Trophoblast cell (in vitro differentiated cells and primary cell): ENCODE measurements around the gene WDR5B.
A peak's percentile ranks its signal among the peaks of the same experiment; 100 is the strongest.

Experiments used
- DNase-seq, 2 donors: peaks; one replicate each; pipeline ENCODE4 v3.0.0-alpha.2; 2016
- H2AFZ ChIP-seq: 2 replicates; pipeline ENCODE4 v1.6.1; 2013; ENCODE audit warnings: low read length, moderate library complexity, mild to moderate bottlenecking; ENCODE audit not compliant: insufficient read depth, poor library complexity
- H2AK5ac ChIP-seq: 2 replicates; pipeline ENCODE4 v1.6.1; 2013; ENCODE audit warnings: mild to moderate bottlenecking, low read length
- H2BK120ac ChIP-seq: 2 replicates; pipeline ENCODE4 v1.6.1; 2013; ENCODE audit warnings: low read length, mild to moderate bottlenecking, moderate library complexity; ENCODE audit not compliant: insufficient read depth, poor library complexity
- H2BK12ac ChIP-seq: 2 replicates; pipeline ENCODE4 v1.6.1; 2013; ENCODE audit warnings: mild to moderate bottlenecking, low read length, moderate library complexity
- H2BK5ac ChIP-seq: 2 replicates; pipeline ENCODE4 v1.6.1; 2013; ENCODE audit warnings: low read length, low read depth, moderate library complexity, mild to moderate bottlenecking; ENCODE audit not compliant: poor library complexity
- H3K14ac ChIP-seq: 2 replicates; pipeline ENCODE4 v1.6.1; 2013; ENCODE audit warnings: mild to moderate bottlenecking, low read length
- H3K18ac ChIP-seq: 2 replicates; pipeline ENCODE4 v1.6.1; 2013; ENCODE audit warnings: mild to moderate bottlenecking, low read length
- H3K23ac ChIP-seq: 2 replicates; pipeline ENCODE4 v1.6.1; 2013; ENCODE audit warnings: low read length
- H3K27ac ChIP-seq: 2 replicates; pipeline ENCODE4 v1.5.1; 2013; ENCODE audit warnings: low read depth, mild to moderate bottlenecking, inconsistent platforms, low read length, moderate library complexity
- H3K27me3 ChIP-seq: 2 replicates; pipeline ENCODE4 v1.6.1; 2013; ENCODE audit warnings: inconsistent platforms, mild to moderate bottlenecking, low read length, moderate library complexity; ENCODE audit not compliant: insufficient read depth
- H3K36me3 ChIP-seq, 2 experiments: 1 replicate in 1 of 2; 2 replicates in 1 of 2; pipeline ENCODE4 v1.6.1; 2013; ENCODE audit warnings: low read length in 2 of 2, mild to moderate bottlenecking in 2 of 2, moderate library complexity in 1 of 2; ENCODE audit not compliant: insufficient read depth in 2 of 2, control insufficient read depth in 1 of 2
- H3K4ac ChIP-seq: 2 replicates; pipeline ENCODE4 v1.6.1; 2013; ENCODE audit warnings: low read depth, mild to moderate bottlenecking, low read length, moderate library complexity
- H3K4me1 ChIP-seq, 2 experiments: 1 replicate in 1 of 2; 2 replicates in 1 of 2; pipeline ENCODE4 v1.6.1; 2013; ENCODE audit warnings: low read length in 2 of 2, mild to moderate bottlenecking in 2 of 2, moderate library complexity in 1 of 2; ENCODE audit not compliant: insufficient read depth in 2 of 2, control insufficient read depth in 1 of 2
- H3K4me2 ChIP-seq: 2 replicates; pipeline ENCODE4 v1.6.1; 2013; ENCODE audit warnings: inconsistent platforms, mild to moderate bottlenecking, low read length, moderate library complexity
- H3K4me3 ChIP-seq: 2 replicates; pipeline ENCODE4 v1.5.1; 2013; ENCODE audit warnings: mild to moderate bottlenecking, low read depth, low read length, inconsistent platforms
- H3K79me1 ChIP-seq: one replicate; pipeline ENCODE4 v1.6.1; 2013; ENCODE audit warnings: low read length
- H3K79me2 ChIP-seq: 2 replicates; pipeline ENCODE4 v1.6.1; 2013; ENCODE audit warnings: low read length, mild to moderate bottlenecking; ENCODE audit not compliant: control insufficient read depth, insufficient read depth, poor library complexity
- H3K9ac ChIP-seq: 2 replicates; pipeline ENCODE4 v1.6.1; 2013; ENCODE audit warnings: mild to moderate bottlenecking, low read length
- H3K9me3 ChIP-seq: 2 replicates; pipeline ENCODE4 v1.6.1; 2013; ENCODE audit warnings: low read depth, mild to moderate bottlenecking, control low read depth, inconsistent platforms, low read length; ENCODE audit not compliant: insufficient read depth
- H4K12ac ChIP-seq: 2 replicates; pipeline ENCODE4 v1.6.1; 2013; ENCODE audit warnings: low read depth, mild to moderate bottlenecking, low read length, moderate library complexity
- H4K8ac ChIP-seq: 2 replicates; pipeline ENCODE4 v1.6.1; 2013; ENCODE audit warnings: low read depth, mild to moderate bottlenecking, low read length, moderate library complexity
- H4K91ac ChIP-seq: one replicate; pipeline ENCODE4 v1.6.1; 2013; ENCODE audit warnings: low read depth, mild to moderate bottlenecking, low read length, moderate library complexity
- WGBS: extraction: QIAGEN DNeasy Blood & Tissue Kit; methylation state at CpG from one replicate; pipeline ENCODE4 v1.1.7; 2013; ENCODE audit warnings: missing lambda C conversion rate; ENCODE audit not compliant: insufficient read length, insufficient coverage; ENCODE audit errors: extremely low coverage; 5-methylcytosine and 5-hydroxymethylcytosine counted together

Gene WDR5B

DNA sequence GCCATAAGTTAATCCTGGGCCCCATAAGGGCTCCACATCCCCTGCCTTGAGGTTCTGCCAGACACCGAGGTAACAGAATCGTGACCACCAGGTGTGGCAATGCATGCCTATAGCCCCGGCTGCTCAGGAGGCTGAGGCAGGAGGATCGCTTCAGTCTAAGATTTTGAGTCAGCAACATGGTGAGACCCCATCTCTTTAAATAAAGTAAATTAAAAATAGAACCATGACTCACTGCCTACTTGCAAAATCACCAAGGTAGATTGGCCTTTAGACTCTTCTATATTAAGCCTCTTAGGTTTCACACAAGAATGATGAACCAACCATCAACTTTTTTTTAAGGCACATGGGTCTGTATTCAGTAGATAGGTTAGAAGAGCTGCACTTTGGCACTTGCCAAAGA, 9.7 kb downstream of the WDR5B start:
- H3K27ac ChIP-seq = no peak overlapping the region
- no peak overlapping the region for H3K4ac ChIP-seq
- H2AK5ac ChIP-seq = no peak overlapping the region
- no peak overlapping the region for H3K4me2 ChIP-seq
- H4K12ac ChIP-seq = no peak overlapping the region
- no peak overlapping the region for H2BK12ac ChIP-seq
- no peak overlapping the region for H4K91ac ChIP-seq
- no peak overlapping the region for H2BK120ac ChIP-seq
- no peak overlapping the region for H3K18ac ChIP-seq
- H3K79me1 ChIP-seq = no peaks in the 10 kb centered on the region
- H2BK5ac ChIP-seq = no peak overlapping the region
- H3K36me3 ChIP-seq = peaks cover 1 to 4% of the 10 kb centered on the region in 2 experiments
- no peaks in the 10 kb centered on the region for H3K27me3 ChIP-seq
- H3K4me1 ChIP-seq = no peaks in the 10 kb centered on the region
- no CpG with 5 or more reads among the region's 4 CpGs for WGBS
- no peak overlapping the region for H3K14ac ChIP-seq
- no peak overlapping the region for H2AFZ ChIP-seq
- H3K79me2 ChIP-seq = no peaks in the 10 kb centered on the region
- H3K9me3 ChIP-seq = no peaks in the 10 kb centered on the region
- no peak overlapping the region for H3K4me3 ChIP-seq
- no peak overlapping the region for H3K23ac ChIP-seq
- no peak overlapping the region for H3K9ac ChIP-seq
- DNase-seq = no peak
- H4K8ac ChIP-seq = no peak overlapping the region

DNA sequence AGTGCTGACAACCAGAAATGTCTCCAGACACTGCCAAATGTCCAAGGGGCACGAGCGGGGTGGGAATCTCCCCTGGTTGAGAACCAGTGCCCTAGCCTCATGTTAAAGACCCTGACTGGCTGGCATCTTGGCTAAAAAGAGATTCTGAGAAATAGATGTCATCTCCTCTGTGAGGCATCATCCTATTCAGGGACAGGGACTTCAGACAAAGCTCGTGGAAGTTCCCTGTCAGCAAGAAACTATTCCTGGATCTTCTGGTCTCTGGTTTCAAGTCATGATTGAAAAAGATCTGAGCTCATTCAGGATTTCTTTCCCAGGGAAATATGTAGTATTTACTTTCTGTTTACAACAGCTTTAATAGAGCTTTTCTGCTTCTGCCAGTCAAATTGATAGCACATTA, 10.8 kb downstream of the WDR5B start:
- no peaks in the 10 kb centered on the region for H3K4me1 ChIP-seq
- no CpG with 5 or more reads among the region's 3 CpGs for WGBS

DNA sequence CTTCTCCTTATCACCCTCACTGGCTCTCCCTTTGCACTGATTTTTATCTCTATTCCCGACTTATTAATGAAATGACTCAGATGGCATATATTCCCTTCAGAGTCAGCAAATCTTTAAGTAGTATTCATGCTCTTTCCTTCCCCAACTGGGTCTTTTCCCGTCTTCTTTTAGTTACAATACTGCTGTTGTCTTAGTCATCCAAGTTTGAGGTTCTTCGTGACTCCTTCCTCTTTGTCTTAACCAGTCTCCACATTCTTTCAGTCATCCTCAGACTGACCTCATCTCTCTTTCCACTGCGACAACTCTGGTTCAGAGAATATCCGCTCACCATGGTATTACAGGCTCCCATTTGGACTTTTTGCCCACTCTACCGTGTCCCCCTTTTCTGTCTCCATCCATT, 12.4 kb downstream of the WDR5B start:
- Histone ChIP-seq H2AK5ac (no peak overlapping the region), H3K23ac (no peak overlapping the region), H2BK120ac (no peak overlapping the region), H4K12ac (no peak overlapping the region), H3K27ac (no peak overlapping the region), H2BK5ac (no peak overlapping the region), H4K8ac (no peak overlapping the region), H3K27me3 (no peaks in the 10 kb centered on the region), H3K4ac (no peak overlapping the region), H3K4me3 (no peak overlapping the region), H3K79me2 (no peaks in the 10 kb centered on the region), H2BK12ac (no peak overlapping the region), H4K91ac (no peak overlapping the region), H3K9ac (no peak overlapping the region), H2AFZ (no peak overlapping the region), H3K4me2 (no peak overlapping the region), H3K9me3 (no peaks in the 10 kb centered on the region), H3K36me3 (no peaks in the 10 kb centered on the region), H3K4me1 (no peaks in the 10 kb centered on the region), H3K79me1 (no peaks in the 10 kb centered on the region), H3K14ac (no peak overlapping the region), H3K18ac (no peak overlapping the region)
- WGBS = no CpG with 5 or more reads among the region's 6 CpGs
- peak in 1 of 2 donors; percentile 6 for DNase-seq

More for the DNA sequence above, 10.8 kb downstream of the WDR5B start:
- Histone ChIP-seq H3K9me3 (no peaks in the 10 kb centered on the region), H4K91ac (no peak overlapping the region), H3K23ac (no peak overlapping the region), H3K27me3 (no peaks in the 10 kb centered on the region), H3K14ac (no peak overlapping the region), H4K12ac (no peak overlapping the region), H2BK12ac (no peak overlapping the region), H2BK5ac (no peak overlapping the region), H2AK5ac (no peak overlapping the region), H3K4me3 (no peak overlapping the region), H2AFZ (no peak overlapping the region), H3K9ac (no peak overlapping the region), H3K27ac (no peak overlapping the region), H3K79me1 (no peaks in the 10 kb centered on the region), H2BK120ac (no peak overlapping the region), H3K79me2 (no peaks in the 10 kb centered on the region), H3K4me2 (no peak overlapping the region), H3K36me3 (peaks cover 1 to 2% of the 10 kb centered on the region in 2 experiments), H4K8ac (no peak overlapping the region), H3K18ac (no peak overlapping the region), H3K4ac (no peak overlapping the region)
- peak in 1 of 2 donors; percentile 36 for DNase-seq

DNA sequence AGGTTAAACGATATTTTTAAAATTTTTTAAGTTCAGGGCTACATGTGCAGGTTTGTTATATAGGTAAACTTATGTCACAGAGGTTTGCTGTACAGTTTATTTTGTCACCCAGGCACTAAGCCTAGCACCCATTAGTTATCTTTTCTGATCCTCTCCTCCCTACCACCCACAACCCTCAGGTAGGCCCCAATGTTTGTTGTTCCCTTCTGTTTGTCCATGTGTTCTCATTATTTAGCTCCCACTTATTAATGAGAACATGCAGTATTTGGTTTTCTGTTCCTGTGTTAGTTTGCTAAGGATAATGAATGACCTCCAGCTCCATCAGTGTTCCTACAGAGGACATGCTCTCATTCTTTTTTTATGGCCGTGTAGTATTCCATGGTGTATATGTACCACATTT, 16.9 kb downstream of the WDR5B start:
- no peak overlapping the region for H2BK5ac ChIP-seq
- H3K27ac ChIP-seq = no peak overlapping the region
- H4K8ac ChIP-seq = no peak overlapping the region
- peaks cover 0 to 3% of the 10 kb centered on the region in 2 experiments for H3K4me1 ChIP-seq
- no peaks in the 10 kb centered on the region for H3K9me3 ChIP-seq
- no peak overlapping the region for H3K4ac ChIP-seq
- no peak overlapping the region for H2AFZ ChIP-seq
- no peak overlapping the region for H2BK120ac ChIP-seq
- no peaks in the 10 kb centered on the region for H3K36me3 ChIP-seq
- no peak overlapping the region for H4K91ac ChIP-seq
- 100% methylated on average over 1 of the region's 2 CpGs for WGBS
- DNase-seq = no peak
- H3K4me3 ChIP-seq = no peak overlapping the region
- no peak overlapping the region for H3K23ac ChIP-seq
- no peak overlapping the region for H3K4me2 ChIP-seq
- H4K12ac ChIP-seq = no peak overlapping the region
- no peak overlapping the region for H3K14ac ChIP-seq
- no peak overlapping the region for H2AK5ac ChIP-seq
- H3K9ac ChIP-seq = no peak overlapping the region
- no peaks in the 10 kb centered on the region for H3K79me1 ChIP-seq
- no peak overlapping the region for H2BK12ac ChIP-seq
- H3K79me2 ChIP-seq = no peaks in the 10 kb centered on the region
- no peaks in the 10 kb centered on the region for H3K27me3 ChIP-seq
- H3K18ac ChIP-seq = no peak overlapping the region
